Measurements from ENCODE around the gene PTEN.
"Not testable (repeated sequence)": the region's sequence is repeated elsewhere in the genome, so short reads cannot be mapped to it uniquely, and the experiment has no call there.

The PTEN gene

GRCh38 chr10:87847550-87847949 lies 15.9 kb upstream of the PTEN start:
- no peak for TF ChIP-seq CTCF (conservative IDR thresholded peaks at IDR 0.05; ENCODE audit: low read length)
- no peak overlapping the region for H3K4me3 ChIP-seq (ENCODE audit: low read length)
- DNase-seq (ENCODE audit: low read depth) = peak; percentile 35

GRCh38 chr10:87849001-87849400 lies 14.4 kb upstream of the PTEN start:
- TF ChIP-seq CTCF (conservative IDR thresholded peaks at IDR 0.05; ENCODE audit: low read length) = no peak
- no peak overlapping the region for H3K4me3 ChIP-seq (ENCODE audit: low read length)
- no peak for DNase-seq (ENCODE audit: low read depth)

- TF ChIP-seq CTCF (conservative IDR thresholded peaks at IDR 0.05; ENCODE audit: low read length) = peak; percentile 81
- no peak overlapping the region for H3K4me3 ChIP-seq (ENCODE audit: low read length)
- DNase-seq (ENCODE audit: low read depth) = peak; percentile 69
Observed at GRCh38 chr10:87850742-87851205, 12.7 kb upstream of the PTEN start.

GRCh38 chr10:87852089-87852488 lies 11.3 kb upstream of the PTEN start:
- no peak overlapping the region for H3K4me3 ChIP-seq (ENCODE audit: low read length)
- TF ChIP-seq CTCF (conservative IDR thresholded peaks at IDR 0.05; ENCODE audit: low read length) = no peak
- no peak for DNase-seq (ENCODE audit: low read depth)

GRCh38 chr10:87855247-87855646 lies 8.2 kb upstream of the PTEN start:
- not testable (repeated sequence) for DNase-seq (ENCODE audit: low read depth); H3K4me3 ChIP-seq (ENCODE audit: low read length)

GRCh38 chr10:87855665-87856064 lies 7.8 kb upstream of the PTEN start:
- H3K4me3 ChIP-seq (ENCODE audit: low read length); DNase-seq (ENCODE audit: low read depth): not testable (repeated sequence)

- H3K4me3 ChIP-seq (ENCODE audit: low read length) = no peak overlapping the region
- peak; percentile 60 for TF ChIP-seq CTCF (conservative IDR thresholded peaks at IDR 0.05; ENCODE audit: low read length)
- DNase-seq (ENCODE audit: low read depth) = peak; percentile 74
Observed at GRCh38 chr10:87860156-87860795, 3.1 kb upstream of the PTEN start.

- TF ChIP-seq CTCF (conservative IDR thresholded peaks at IDR 0.05; ENCODE audit: low read length) = no peak
- H3K4me3 ChIP-seq (ENCODE audit: low read length) = no peak overlapping the region
- DNase-seq (ENCODE audit: low read depth) = no peak
Observed at GRCh38 chr10:87860816-87861403, 2.5 kb upstream of the PTEN start.

Measured in AG10803 (cell line).